SK-N-SH (cell line): ENCODE data around the gene SPG7. TPM values are rescaled to one million over a fixed set of nuclear protein-coding genes. Genes with fewer than 3 reads are reported as not detected.

Source experiments
- CTCF ChIA-PET: fragments of 300-600, 350-600 bp; formaldehyde crosslinking; extraction: SDS; loops from one replicate; lab custom pipeline; 2021; lab: Yijun Ruan, JAX
- POLR2A ChIA-PET: fragments of 350-600 bp; sonication (Branson Sonifier 250); formaldehyde crosslinking; extraction: SDS; loops from one replicate; lab custom pipeline; 2020; ENCODE audit warnings: antibody characterized with exemption, inconsistent platforms; lab: Yijun Ruan, JAX
- DNase-seq: peaks from one replicate; pipeline ENCODE4 v3.0.0; 2012
- H2AFZ ChIP-seq: fragments of 200-600 bp; sonication (generic); 2 replicates; pipeline ENCODE4 v1.8.1; 2016; ENCODE audit warnings: antibody characterized with exemption, mild to moderate bottlenecking, low read depth
- H3F3A ChIP-seq: fragments of 200-600 bp; sonication (generic); replicated peaks from 2 replicates; pipeline ENCODE3; 2016; ENCODE audit warnings: antibody characterized with exemption, mild to moderate bottlenecking; ENCODE audit not compliant: insufficient read depth
- H3K27ac ChIP-seq, 2 experiments: fragments of 200-500 bp in 1 of 2; fragments of 200-600 bp in 1 of 2; sonication (Bioruptor generic) in 1 of 2; sonication (generic), shearing (Covaris generic) in 1 of 2; 2 replicates each; pipeline versions ENCODE4 v1.5.1 to v1.6.1; 2014 to 2016; ENCODE audit warnings: low read depth in 2 of 2, inconsistent platforms in 1 of 2, low read length in 1 of 2, mild to moderate bottlenecking in 1 of 2, mixed read lengths in 1 of 2
- H3K27me3 ChIP-seq: fragments of 200-600 bp; sonication (generic), shearing (Covaris generic); 2 replicates; pipeline ENCODE4 v1.6.1; 2016; ENCODE audit warnings: mixed run types; ENCODE audit not compliant: insufficient read depth
- H3K36me3 ChIP-seq, 2 experiments: fragments of 200-500 bp in 1 of 2; fragments of 200-600 bp in 1 of 2; sonication (Bioruptor generic) in 1 of 2; sonication (generic) in 1 of 2; replicated peaks in 1 of 2; 2 replicates each; pipeline versions ENCODE3 to v1.5.1; 2014 to 2016; ENCODE audit warnings: low read length in 1 of 2, mild to moderate bottlenecking in 1 of 2; ENCODE audit not compliant: insufficient read depth in 2 of 2, control insufficient read depth in 1 of 2
- H3K4me1 ChIP-seq, 2 experiments: fragments of 200-500 bp in 1 of 2; fragments of 200-600 bp in 1 of 2; sonication (Bioruptor generic) in 1 of 2; sonication (generic), shearing (Covaris generic) in 1 of 2; 2 replicates each; pipeline versions ENCODE4 v1.5.1 to v1.6.1; 2014 to 2016; ENCODE audit warnings: low read depth in 1 of 2, low read length in 1 of 2, mixed run types in 1 of 2; ENCODE audit not compliant: insufficient read depth in 2 of 2, control insufficient read depth in 1 of 2
- H3K4me2 ChIP-seq: fragments of 200-600 bp; sonication (generic), shearing (Covaris generic); 2 replicates; pipeline ENCODE4 v1.6.1; 2017; ENCODE audit warnings: mixed run types
- H3K4me3 ChIP-seq, 2 experiments: fragments of 200-500 bp in 1 of 2; fragments of 200-600 bp in 1 of 2; sonication (Bioruptor generic) in 1 of 2; sonication (generic), shearing (Covaris generic) in 1 of 2; 2 replicates each; pipeline versions ENCODE4 v1.5.1 to v1.8.1; 2014 to 2016; ENCODE audit warnings: low read depth in 2 of 2, inconsistent platforms in 1 of 2, low read length in 1 of 2, mild to moderate bottlenecking in 1 of 2, mixed read lengths in 1 of 2, moderate library complexity in 1 of 2
- H3K79me2 ChIP-seq: fragments of 200-600 bp; sonication (generic); 2 replicates; pipeline ENCODE4 v1.8.1; 2017; ENCODE audit warnings: mild to moderate bottlenecking; ENCODE audit not compliant: insufficient read depth
- H3K9ac ChIP-seq: fragments of 200-600 bp; sonication (generic); 2 replicates; pipeline ENCODE4 v1.6.1; 2017; ENCODE audit warnings: mixed run types
- H3K9me2 ChIP-seq: fragments of 200-600 bp; sonication (generic); 2 replicates; pipeline ENCODE4 v1.6.1; 2017; ENCODE audit warnings: mixed run types
- H3K9me3 ChIP-seq: fragments of 200-600 bp; sonication (generic); 2 replicates; pipeline ENCODE4 v1.6.1; 2017; ENCODE audit warnings: mixed run types, mild to moderate bottlenecking, moderate library complexity
- H4K20me1 ChIP-seq: fragments of 200-600 bp; sonication (generic); 2 replicates; pipeline ENCODE4 v1.6.1; 2017; ENCODE audit warnings: mild to moderate bottlenecking, mixed run types; ENCODE audit not compliant: insufficient read depth
- CHD2 ChIP-seq: fragments of 150-350 bp; IDR thresholded peaks from 2 replicates; pipeline ENCODE4 v1.6.1; 2018; ENCODE audit warnings: low read length; ENCODE audit not compliant: partially characterized antibody
- CTCF ChIP-seq: fragments of 200-600 bp; sonication (generic); IDR thresholded peaks from 2 replicates; pipeline ENCODE4 v1.6.1; 2017; ENCODE audit warnings: antibody characterized with exemption, mild to moderate bottlenecking, moderate library complexity
- ELF1 ChIP-seq: IDR thresholded peaks from 2 replicates; pipeline ENCODE4 v1.4.0; 2012
- FOSL2 ChIP-seq: IDR thresholded peaks from 2 replicates; pipeline ENCODE4 v1.4.0; 2012; ENCODE audit warnings: low read depth, mild to moderate bottlenecking, moderate library complexity, borderline replicate concordance
- FOXM1 ChIP-seq: IDR thresholded peaks from 2 replicates; pipeline ENCODE4 v1.4.0; 2012; ENCODE audit warnings: low read depth, mild to moderate bottlenecking
- GABPA ChIP-seq: IDR thresholded peaks from 2 replicates; pipeline ENCODE4 v1.4.0; 2012; ENCODE audit warnings: low read depth, mild to moderate bottlenecking
- GATA2 ChIP-seq: sonication (generic); formaldehyde crosslinking; IDR thresholded peaks from 2 replicates; pipeline ENCODE4 v1.5.0; 2020; ENCODE audit warnings: mild to moderate bottlenecking, missing genetic modification reagents
- JUND ChIP-seq: IDR thresholded peaks from 2 replicates; pipeline ENCODE4 v1.4.0; 2012
- MAX ChIP-seq: IDR thresholded peaks from 2 replicates; pipeline ENCODE4 v1.4.0; 2012; ENCODE audit warnings: low read depth
- NFIC ChIP-seq: IDR thresholded peaks from 2 replicates; pipeline ENCODE4 v1.4.0; 2012; ENCODE audit warnings: borderline replicate concordance
- PBX3 ChIP-seq: IDR thresholded peaks from 2 replicates; pipeline ENCODE4; 2012
- POLR2AphosphoS5 ChIP-seq: IDR thresholded peaks from 2 replicates; pipeline ENCODE4 v1.6.1; 2012; ENCODE audit warnings: low read depth, low read length
- RFX5 ChIP-seq: IDR thresholded peaks from 2 replicates; pipeline ENCODE4 v1.6.1; 2012; ENCODE audit warnings: mild to moderate bottlenecking, improper control_type of control experiment, low read length
- RXRA ChIP-seq: IDR thresholded peaks from 2 replicates; pipeline ENCODE4 v1.4.0; 2012; ENCODE audit warnings: low read depth, mild to moderate bottlenecking, borderline replicate concordance
- SIN3A ChIP-seq: IDR thresholded peaks from 2 replicates; pipeline ENCODE4 v1.6.1; 2012; ENCODE audit warnings: low read depth, mild to moderate bottlenecking, low read length, moderate library complexity, borderline replicate concordance
- TAF1 ChIP-seq: IDR thresholded peaks from 2 replicates; pipeline ENCODE4 v1.6.1; 2012; ENCODE audit warnings: low read depth, mild to moderate bottlenecking, low read length, moderate library complexity, borderline replicate concordance
- TEAD4 ChIP-seq: IDR thresholded peaks from 2 replicates; pipeline ENCODE4 v1.4.0; 2012; ENCODE audit warnings: mild to moderate bottlenecking, borderline replicate concordance; ENCODE audit not compliant: insufficient read depth
- USF1 ChIP-seq: IDR thresholded peaks from 2 replicates; pipeline ENCODE4 v1.4.0; 2012; ENCODE audit warnings: low read depth, borderline replicate concordance
- ZBTB33 ChIP-seq: IDR thresholded peaks from 2 replicates; pipeline ENCODE4 v1.4.0; 2012; ENCODE audit warnings: low read depth, borderline replicate concordance
- WGBS: methylation state at CpG from one replicate; pipeline ENCODE4 v1.1.6; 2017; ENCODE audit warnings: low lambda C conversion rate; 5-methylcytosine and 5-hydroxymethylcytosine counted together
- polyA plus RNA-seq, 3 experiments: library from polyadenylated mRNA; depleted of rRNA; stranded (reverse); fragments of >200 nt; gene quantifications; 2 replicates each; pipeline ENCODE4 v1.2.3, GENCODE V29; 2012

The SPG7 gene
- polyA plus RNA-seq, 1 of the 3 experiments (the other 2 are of a cell fraction) = 100 TPM

- no peak overlapping the region for H3K27ac ChIP-seq
- CTCF ChIA-PET = no interaction called here
- no peak overlapping the region for H3K4me3 ChIP-seq
- no peak for TF ChIP-seq MAX
- TF ChIP-seq CTCF = no peak
- no peak for TF ChIP-seq FOXM1
- no peak for TF ChIP-seq GATA2
- TF ChIP-seq PBX3 = no peak
- no peak for TF ChIP-seq SIN3A
- no peak for TF ChIP-seq CHD2
- no peak for TF ChIP-seq ELF1
- TF ChIP-seq GABPA = no peak
- no peak for TF ChIP-seq TAF1
- no peak for TF ChIP-seq JUND
- TF ChIP-seq RFX5 = no peak
- TF ChIP-seq TEAD4 = no peak
- no peaks in the 10 kb centered on the region for H3K27me3 ChIP-seq
- no peak for DNase-seq
- peaks cover 10% of the 10 kb centered on the region for H3F3A ChIP-seq
- H3K4me1 ChIP-seq = peaks cover 13 to 20% of the 10 kb centered on the region in 2 experiments; a peak in 3 of 4 replicates
- H3K36me3 ChIP-seq = peaks cover 0 to 10% of the 10 kb centered on the region in 2 experiments
- no peak overlapping the region for H3K9ac ChIP-seq
- 96% methylated on average over 5 of the region's 5 CpGs for WGBS
- H3K79me2 ChIP-seq = peaks cover 100% of the 10 kb centered on the region
- peaks cover 100% of the 10 kb centered on the region for H4K20me1 ChIP-seq
- no peak overlapping the region for H2AFZ ChIP-seq
- H3K4me2 ChIP-seq = no peak overlapping the region
- H3K9me3 ChIP-seq = no peaks in the 10 kb centered on the region
- POLR2A ChIA-PET = no interaction called here
- no peaks in the 10 kb centered on the region for H3K9me2 ChIP-seq
Observed at GRCh38 chr16:89484041-89484501, 24.1 kb upstream of the SPG7 start.

- H2AFZ ChIP-seq = no peak overlapping the region
- H3K4me1 ChIP-seq = peaks cover 13 to 17% of the 10 kb centered on the region in 2 experiments; a peak in 3 of 4 replicates
- 83% methylated on average over 11 of the region's 11 CpGs for WGBS
- POLR2A ChIA-PET = no interaction called here
- H3K9me2 ChIP-seq = no peaks in the 10 kb centered on the region
- H3K27ac ChIP-seq = no peak overlapping the region
- peaks cover 90% of the 10 kb centered on the region for H4K20me1 ChIP-seq
- H3K4me2 ChIP-seq = no peak overlapping the region
- TF ChIP-seq NFIC = no peak
- TF ChIP-seq ZBTB33 = no peak
- TF ChIP-seq RXRA = no peak
- no peak for TF ChIP-seq TAF1
- TF ChIP-seq GATA2 = no peak
- no peak for TF ChIP-seq POLR2AphosphoS5
- no peak for TF ChIP-seq USF1
- TF ChIP-seq FOSL2 = no peak
- no peak overlapping the region for H3K4me3 ChIP-seq
- no peaks in the 10 kb centered on the region for H3K9me3 ChIP-seq
- H3K27me3 ChIP-seq = no peaks in the 10 kb centered on the region
- no peak for DNase-seq
- H3F3A ChIP-seq = peaks cover 8% of the 10 kb centered on the region
- H3K9ac ChIP-seq = no peak overlapping the region
- CTCF ChIA-PET = interaction anchor here (1.1 kb wide), 1 partner anchor 14 kb away, joined by 3 read pairs; no protein-coding TSS in a partner anchor
- H3K36me3 ChIP-seq = peaks cover 0 to 10% of the 10 kb centered on the region in 2 experiments
- peaks cover 94% of the 10 kb centered on the region for H3K79me2 ChIP-seq
Observed at GRCh38 chr16:89484923-89485679, 23.1 kb upstream of the SPG7 start.
